ENCODE results near the gene CDON.

Gene CDON

DNA sequence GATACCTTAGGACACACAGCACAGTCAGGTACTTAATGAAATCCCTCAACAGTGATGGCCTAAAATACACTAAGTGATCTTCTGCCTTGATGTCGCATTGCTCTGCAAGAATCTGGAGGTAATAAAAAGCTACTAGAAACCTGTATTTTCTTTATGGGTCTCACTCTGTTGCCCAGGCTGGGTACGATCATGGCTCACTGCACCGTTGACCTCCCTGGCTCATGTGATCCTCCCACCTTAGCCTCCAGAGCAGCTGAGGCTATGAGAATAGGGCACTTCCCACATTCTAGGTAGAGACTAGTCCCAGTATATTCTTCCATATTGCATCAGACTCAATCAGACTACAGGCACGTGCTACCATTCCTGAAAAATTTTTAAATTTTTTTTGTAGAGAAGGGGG lies 95.2 kb downstream of the CDON start:
- in situ Hi-C loops (cut with HindIII; ENCODE audit: low sequenced_read_pairs), result no loop called here

DNA sequence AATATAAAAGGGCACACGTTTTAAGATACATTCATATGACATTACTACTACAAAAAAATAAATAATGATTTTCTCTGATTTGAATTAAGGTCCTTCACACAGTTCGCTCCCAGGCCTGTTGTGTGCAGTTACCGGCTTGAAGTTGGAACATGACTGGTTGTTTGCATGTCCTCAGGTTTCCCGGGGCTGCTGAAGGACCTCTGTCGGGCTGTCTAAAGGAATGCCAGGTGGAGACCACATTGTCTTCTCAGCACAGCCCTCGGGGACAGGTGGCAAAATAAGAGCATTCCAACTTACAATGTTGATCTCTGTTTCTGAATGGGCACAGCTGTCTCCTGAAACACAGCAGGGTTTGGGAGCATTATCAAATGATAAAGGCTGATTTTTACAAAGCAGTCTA lies 101.9 kb downstream of the CDON start:
- in situ Hi-C loops (cut with HindIII; ENCODE audit: low sequenced_read_pairs), result no loop called here

GRCh38 chr11:125959931-125960330 lies 102.7 kb downstream of the CDON start:
- in situ Hi-C loops (cut with HindIII; ENCODE audit: low sequenced_read_pairs), result no loop called here

GRCh38 chr11:125959511-125959910 lies 103.2 kb downstream of the CDON start:
- in situ Hi-C loops (cut with HindIII; ENCODE audit: low sequenced_read_pairs), result no loop called here

GRCh38 chr11:125958872-125959400 lies 103.7 kb downstream of the CDON start:
- in situ Hi-C loops (cut with HindIII; ENCODE audit: low sequenced_read_pairs), result no loop called here

DNA sequence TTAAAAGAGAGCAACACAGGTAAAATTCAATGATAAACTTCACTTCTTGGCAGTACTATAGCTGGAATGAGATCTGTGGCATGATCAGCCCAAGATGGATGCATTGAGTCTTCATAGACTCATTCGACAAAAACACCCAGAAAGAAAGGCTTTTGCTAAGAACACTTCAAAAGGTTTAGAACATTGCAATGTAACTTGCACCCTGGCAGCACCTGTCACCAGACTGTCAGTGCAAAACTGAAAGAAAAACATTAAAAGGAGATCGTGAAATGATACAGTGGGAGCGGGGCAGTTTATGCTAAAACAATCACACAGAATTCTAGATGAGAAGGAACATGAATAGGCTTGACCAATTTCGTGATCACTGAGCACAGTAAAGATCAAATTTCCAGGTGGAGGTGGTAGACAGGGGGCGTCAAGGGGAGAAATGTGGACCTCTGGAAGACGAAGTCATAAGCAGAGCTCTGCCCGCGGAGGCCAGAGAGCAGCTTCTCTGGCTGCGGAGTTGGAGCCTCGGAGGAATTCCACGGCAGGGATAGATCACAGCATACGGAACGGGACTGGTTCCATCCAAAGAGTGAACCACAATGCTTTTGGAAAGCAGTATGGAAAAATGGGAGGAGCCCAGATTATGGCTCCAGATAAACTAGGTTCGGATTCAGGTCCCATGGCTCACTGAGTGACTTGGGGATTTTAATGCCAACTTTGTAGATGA lies 104.9 kb downstream of the CDON start:
- in situ Hi-C loops (cut with HindIII; ENCODE audit: low sequenced_read_pairs), result no loop called here

- in situ Hi-C loops (cut with HindIII; ENCODE audit: low sequenced_read_pairs), result no loop called here
Measured at GRCh38 chr11:125956391-125957134, 106.1 kb downstream of the CDON start.

- in situ Hi-C loops (cut with HindIII; ENCODE audit: low sequenced_read_pairs), result no loop called here
Measured at GRCh38 chr11:125955856-125956255, 106.8 kb downstream of the CDON start.

DNA sequence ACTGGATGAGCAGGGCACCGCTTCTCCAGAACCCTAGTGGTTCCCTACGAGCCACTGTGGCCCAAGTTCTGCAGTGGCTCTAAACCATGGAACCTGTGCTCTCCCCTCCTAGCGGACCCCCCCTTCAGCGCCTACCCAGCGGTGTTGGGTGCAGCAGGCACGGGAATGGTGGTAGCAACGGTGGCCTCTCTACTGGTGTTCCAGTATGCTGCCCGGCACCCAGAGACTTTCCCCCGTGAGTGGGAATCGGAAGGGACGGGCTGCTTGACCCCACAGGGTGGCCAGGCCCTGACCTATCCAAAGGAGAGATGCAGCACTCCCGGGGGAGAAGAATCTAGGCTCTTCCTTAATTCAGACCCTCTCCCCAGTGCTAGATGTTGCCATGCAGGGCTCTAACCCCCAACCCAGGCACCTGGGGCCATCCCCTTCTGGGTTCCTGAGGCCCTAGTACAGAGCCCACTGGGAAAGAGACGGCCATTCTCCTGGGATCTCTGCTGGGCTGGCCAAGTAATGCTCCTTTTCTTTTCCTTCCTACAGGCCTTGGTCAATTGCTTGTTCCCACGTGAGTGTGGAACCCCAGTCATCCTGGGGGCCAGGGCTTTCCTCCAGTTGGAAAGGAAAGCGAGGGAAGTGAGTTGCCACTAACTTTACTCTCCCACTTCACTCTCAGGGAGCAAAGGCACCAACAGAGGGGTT lies 107.6 kb downstream of the CDON start:
- in situ Hi-C loops (cut with HindIII; ENCODE audit: low sequenced_read_pairs), result no loop called here

GRCh38 chr11:125954123-125954944 lies 108.3 kb downstream of the CDON start:
- in situ Hi-C loops (cut with HindIII; ENCODE audit: low sequenced_read_pairs), result no loop called here

DNA sequence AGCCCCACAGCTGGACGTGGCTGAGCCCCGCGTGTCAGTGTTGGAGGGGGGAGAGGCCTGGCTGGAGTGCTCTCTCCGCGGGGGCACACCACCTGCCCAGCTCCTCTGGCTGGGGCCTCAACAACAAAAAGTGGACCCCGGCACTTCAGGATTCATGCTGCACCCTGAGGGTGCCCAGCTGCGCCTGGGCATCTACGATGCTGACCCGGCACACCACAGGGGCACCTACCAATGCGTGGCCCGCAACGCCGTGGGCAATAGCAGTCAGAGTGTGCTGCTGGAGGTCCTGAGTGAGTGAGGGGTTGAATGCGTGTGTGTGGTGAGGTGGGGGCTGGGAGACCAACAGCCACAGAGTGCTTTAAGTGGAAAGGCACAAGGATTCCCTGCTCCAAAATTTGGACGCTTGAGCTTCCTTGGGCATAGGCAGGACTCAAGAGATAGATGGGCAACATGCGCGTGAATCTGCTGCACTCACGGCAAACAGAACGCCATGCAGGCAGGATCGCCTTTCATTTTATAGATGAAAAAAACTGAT lies 109.2 kb downstream of the CDON start:
- in situ Hi-C loops (cut with HindIII; ENCODE audit: low sequenced_read_pairs), result no loop called here

- in situ Hi-C loops (cut with HindIII; ENCODE audit: low sequenced_read_pairs), result no loop called here
Measured at GRCh38 chr11:125952973-125953372, 109.7 kb downstream of the CDON start.

DNA sequence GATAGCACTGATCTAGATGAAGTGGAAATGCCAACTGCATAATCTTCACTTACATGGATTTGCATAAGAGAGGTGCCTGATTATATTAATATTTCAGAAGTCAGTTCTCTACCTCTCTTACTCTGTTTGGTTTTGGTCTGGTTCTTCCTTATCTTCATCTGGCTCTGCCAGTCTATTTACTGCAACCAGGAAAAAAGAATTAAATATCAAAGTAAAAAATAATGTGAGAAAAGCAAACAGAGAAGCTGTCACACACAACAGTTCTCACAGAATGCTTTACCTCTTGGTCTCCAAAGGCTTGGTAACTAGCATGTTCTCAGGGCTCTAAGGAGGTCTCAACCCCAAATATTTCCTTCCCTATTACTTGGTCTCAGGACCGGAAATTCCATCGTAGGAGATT lies 110.1 kb downstream of the CDON start:
- in situ Hi-C loops (cut with HindIII; ENCODE audit: low sequenced_read_pairs), result no loop called here

DNA sequence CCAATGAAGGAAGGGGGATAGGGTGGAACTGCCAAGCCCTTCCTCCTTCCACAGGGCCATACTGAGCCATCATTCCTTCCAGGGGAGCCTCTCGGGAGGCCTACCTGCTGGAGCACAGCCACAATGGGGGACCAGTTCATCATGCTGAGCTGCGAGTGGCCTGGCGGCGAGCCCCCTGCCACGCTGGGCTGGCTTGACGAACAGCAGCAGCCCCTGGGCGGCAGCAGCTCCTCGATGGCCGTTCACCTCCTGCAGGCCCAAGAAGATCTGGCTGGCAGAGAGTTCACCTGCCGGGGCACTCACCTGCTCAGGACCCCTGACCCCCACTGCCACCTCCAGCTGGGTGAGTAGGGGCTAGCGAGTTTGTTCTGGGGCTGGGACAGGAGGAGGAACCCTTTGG lies 110.9 kb downstream of the CDON start:
- in situ Hi-C loops (cut with HindIII; ENCODE audit: low sequenced_read_pairs), result no loop called here

DNA sequence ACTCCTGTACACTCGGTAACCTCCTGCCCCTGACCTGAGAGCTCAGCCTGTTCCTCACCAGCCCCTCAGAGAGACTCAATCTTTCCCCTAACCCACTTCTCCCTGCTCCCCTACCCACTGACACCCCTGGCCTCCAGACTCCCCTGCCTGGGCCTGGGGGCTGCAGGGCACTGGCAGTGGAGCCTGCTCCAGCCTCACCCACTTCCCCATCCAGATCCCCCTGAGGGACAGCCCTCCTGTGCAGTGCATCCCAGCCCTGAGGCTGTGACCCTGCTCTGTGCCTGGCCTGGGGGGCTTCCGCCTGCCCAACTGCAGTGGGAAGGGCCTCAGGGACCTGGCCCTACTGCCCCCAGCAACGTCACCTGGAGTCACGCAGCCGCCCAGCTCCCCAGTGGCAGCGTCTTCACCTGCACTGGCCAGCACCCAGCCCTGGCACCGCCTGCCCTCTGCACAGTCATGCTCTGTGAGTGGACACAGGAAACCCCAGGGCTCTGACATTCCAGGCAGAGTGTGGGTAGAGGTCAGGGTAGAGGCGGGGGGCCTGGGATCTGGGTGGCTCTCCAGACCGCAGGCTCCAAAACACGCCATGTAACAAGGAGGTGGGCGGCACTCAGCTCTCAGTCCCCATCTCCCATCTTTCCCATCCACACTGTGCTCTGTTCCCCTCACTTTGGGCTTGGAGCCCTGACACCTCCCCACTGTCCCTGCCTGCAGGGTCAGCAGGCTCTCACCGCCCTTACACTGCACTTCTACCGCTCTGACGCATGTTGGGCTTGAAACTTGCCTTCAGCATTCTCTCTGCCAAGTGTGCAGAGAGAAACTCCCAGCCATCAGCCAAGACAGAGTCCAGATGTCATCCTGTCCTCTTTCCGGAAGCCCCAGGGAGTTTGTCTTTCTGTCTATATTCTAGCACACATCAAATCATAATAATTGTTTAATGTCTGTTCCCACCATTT lies 111.7 kb downstream of the CDON start:
- in situ Hi-C loops (cut with HindIII; ENCODE audit: low sequenced_read_pairs), result no loop called here

GRCh38 chr11:125950178-125950490 lies 112.5 kb downstream of the CDON start:
- in situ Hi-C loops (cut with HindIII; ENCODE audit: low sequenced_read_pairs), result no loop called here

- in situ Hi-C loops (cut with HindIII; ENCODE audit: low sequenced_read_pairs), result loop anchor here (25.0 kb wide), 2 partner anchors 138 to 288 kb away; no protein-coding TSS in a partner anchor
Measured at GRCh38 chr11:125949271-125950177, 113.1 kb downstream of the CDON start.

- in situ Hi-C loops (cut with HindIII; ENCODE audit: low sequenced_read_pairs), result loop anchor here (25.0 kb wide), 2 partner anchors 139 to 289 kb away; no protein-coding TSS in a partner anchor
Measured at GRCh38 chr11:125948278-125949051, 114.2 kb downstream of the CDON start.
